ENCODE data around the gene JAML.
"Not testable (repeated sequence)": the region's sequence is repeated elsewhere in the genome, so short reads cannot be mapped to it uniquely, and the experiment has no call there.

Gene JAML

GRCh38 chr11:118199135-118199534 is 25.7 kb downstream of the JAML start:
- in situ Hi-C loops (cut with MboI; ENCODE audit: low sequenced_read_pairs) = loop anchor here (5.0 to 10.0 kb wide), 3 partner anchors 93 to 296 kb away; partner anchors contain the start of genes CD3D and CD3G

DNA sequence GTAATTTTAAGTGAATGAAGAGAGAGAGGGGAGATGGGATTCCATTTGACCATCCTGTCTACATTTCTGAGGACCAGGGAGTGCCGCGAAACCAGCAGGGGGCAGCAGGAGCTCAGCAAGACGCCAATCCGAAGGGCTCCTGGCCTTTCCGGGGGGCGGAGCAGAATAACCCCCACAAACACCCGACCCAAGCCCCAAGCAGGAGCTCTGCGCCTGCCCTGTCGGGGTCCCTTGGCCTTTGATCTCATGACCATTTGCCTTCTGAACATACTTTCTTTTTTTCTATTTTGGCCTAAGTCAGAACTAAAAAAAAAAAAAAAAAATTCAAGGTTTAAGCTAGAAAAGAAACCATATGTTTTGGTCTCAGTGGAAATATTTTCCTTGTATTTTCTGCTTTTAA is 26.4 kb downstream of the JAML start:
- in situ Hi-C loops (cut with MboI; ENCODE audit: low sequenced_read_pairs) = loop anchor here (5.0 to 10.0 kb wide), 3 partner anchors 94 to 296 kb away; partner anchors contain the start of genes CD3D and CD3G

- in situ Hi-C loops (cut with MboI; ENCODE audit: low sequenced_read_pairs) = loop anchor here (5.0 to 10.0 kb wide), 3 partner anchors 97 to 300 kb away; partner anchors contain the start of genes CD3D and CD3G
Observed at GRCh38 chr11:118194835-118195627, 29.8 kb downstream of the JAML start.

- in situ Hi-C loops (cut with MboI; ENCODE audit: low sequenced_read_pairs) = loop anchor here (10.0 kb wide), 1 partner anchor 301 kb away; no protein-coding TSS in a partner anchor
Observed at GRCh38 chr11:118193910-118194566, 30.8 kb downstream of the JAML start.

GRCh38 chr11:118192817-118193216 is 32.0 kb downstream of the JAML start:
- in situ Hi-C loops (cut with MboI; ENCODE audit: low sequenced_read_pairs) = loop anchor here (10.0 kb wide), 1 partner anchor 302 kb away; no protein-coding TSS in a partner anchor

GRCh38 chr11:118190942-118191506 is 33.8 kb downstream of the JAML start:
- in situ Hi-C loops (cut with MboI; ENCODE audit: low sequenced_read_pairs) = loop anchor here (10.0 kb wide), 1 partner anchor 304 kb away; no protein-coding TSS in a partner anchor

DNA sequence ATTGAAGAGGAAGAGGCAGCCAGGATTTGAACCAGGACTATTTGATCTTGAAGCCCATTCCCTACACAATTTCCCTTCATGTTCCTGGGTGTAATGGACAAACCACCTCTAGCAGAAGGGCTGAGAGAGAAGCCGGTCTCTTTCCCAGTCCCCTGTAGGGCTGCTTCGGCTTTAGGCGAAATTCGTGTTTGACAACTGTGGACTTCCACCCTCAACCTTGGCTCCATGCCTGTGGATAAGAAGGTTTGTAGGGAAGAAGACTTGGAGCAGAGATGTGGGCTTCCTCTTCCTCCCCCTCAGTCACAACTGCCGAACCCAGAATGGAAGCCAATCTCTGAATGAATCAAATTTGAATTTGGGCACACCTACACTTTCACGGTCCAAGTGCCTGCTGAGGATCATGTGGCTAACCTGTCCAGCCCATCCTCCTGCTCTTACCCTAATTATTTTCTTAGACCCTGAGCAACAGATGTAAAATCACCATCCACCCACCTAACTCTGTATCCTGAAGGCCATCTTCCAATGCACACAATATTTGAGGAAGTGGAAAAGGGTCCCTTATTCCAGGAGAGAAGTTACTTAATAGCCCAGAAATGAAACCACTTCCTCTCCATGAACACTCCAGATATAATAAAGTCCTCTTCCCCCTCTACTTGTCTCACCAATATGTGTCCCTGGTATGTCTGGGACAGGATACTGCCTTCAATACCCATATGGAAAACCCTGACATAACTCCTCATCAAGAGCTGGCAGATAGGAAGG is 38.3 kb downstream of the JAML start:
- in situ Hi-C loops (cut with MboI; ENCODE audit: low sequenced_read_pairs) = no loop called here

- in situ Hi-C loops (cut with MboI; ENCODE audit: low sequenced_read_pairs) = no loop called here
Observed at GRCh38 chr11:118184784-118185579, 39.8 kb downstream of the JAML start.

GRCh38 chr11:118183691-118184090 is 41.1 kb downstream of the JAML start:
- in situ Hi-C loops (cut with MboI; ENCODE audit: low sequenced_read_pairs) = not testable (repeated sequence)

GRCh38 chr11:118180300-118180703 is 44.5 kb downstream of the JAML start:
- in situ Hi-C loops (cut with MboI; ENCODE audit: low sequenced_read_pairs) = no loop called here

DNA sequence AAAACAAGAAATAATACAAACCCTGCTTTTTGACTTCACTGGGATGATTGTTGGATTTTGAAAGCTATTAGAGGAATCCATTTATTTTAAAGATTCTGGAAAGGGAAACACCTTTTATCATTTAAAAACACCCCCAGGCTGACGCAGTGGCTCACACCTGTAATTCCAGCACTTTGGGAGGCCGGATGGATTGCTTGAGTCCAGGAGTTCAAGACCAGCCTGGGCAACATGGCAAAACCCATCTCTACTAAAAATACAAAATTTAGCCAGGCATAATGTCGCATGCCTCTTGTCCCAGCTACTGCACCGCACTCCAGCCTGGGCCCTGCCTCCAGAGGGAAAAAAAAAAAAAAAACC is 48.1 kb downstream of the JAML start:
- in situ Hi-C loops (cut with MboI; ENCODE audit: low sequenced_read_pairs) = loop anchor here (10.0 kb wide), 1 partner anchor 352 kb away; the partner anchor contains the start of gene FXYD2

GRCh38 chr11:118175993-118176777 is 48.6 kb downstream of the JAML start, which contains the start of gene SCN2B:
TSS of gene SCN2B (minus strand) at chr11:118176639. CDS start at chr11:118176431, 208 bp downstream.
- in situ Hi-C loops (cut with MboI; ENCODE audit: low sequenced_read_pairs) = loop anchor here (10.0 kb wide), 1 partner anchor 351 kb away; the partner anchor contains the start of gene FXYD2

- in situ Hi-C loops (cut with MboI; ENCODE audit: low sequenced_read_pairs) = loop anchor here (10.0 kb wide), 1 partner anchor 351 kb away; the partner anchor contains the start of gene FXYD2
Observed at GRCh38 chr11:118175031-118175992, 49.5 kb downstream of the JAML start.

DNA sequence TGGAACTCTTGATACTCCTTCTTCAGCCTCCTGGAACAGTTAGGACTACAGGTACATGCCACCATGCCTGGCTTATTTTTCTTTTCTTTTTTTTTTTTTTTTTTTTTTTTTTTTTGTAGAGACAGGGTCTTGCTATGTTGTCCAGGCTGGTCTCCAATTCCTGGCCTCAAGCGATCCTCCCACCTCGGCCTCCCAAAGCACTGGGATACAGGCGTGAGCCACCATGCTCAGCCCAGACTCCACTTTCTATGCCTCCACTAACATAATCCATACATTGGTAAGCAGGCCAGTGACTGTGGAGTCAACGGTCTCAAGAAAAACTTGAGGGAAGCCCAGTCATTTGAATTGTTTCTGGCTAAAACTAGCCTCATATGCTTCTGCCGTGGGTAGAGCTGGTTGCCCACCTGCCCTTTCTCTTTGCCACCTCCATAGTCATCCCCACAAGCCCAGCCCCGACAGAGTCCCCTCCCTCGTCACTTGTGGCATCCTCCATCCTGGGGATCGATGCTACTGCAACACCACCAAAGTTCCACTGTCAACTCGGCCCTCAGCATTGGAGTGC is 50.7 kb downstream of the JAML start:
- in situ Hi-C loops (cut with MboI; ENCODE audit: low sequenced_read_pairs) = loop anchor here (5.0 to 10.0 kb wide), 2 partner anchors 227 to 349 kb away; partner anchors contain the start of gene FXYD2

DNA sequence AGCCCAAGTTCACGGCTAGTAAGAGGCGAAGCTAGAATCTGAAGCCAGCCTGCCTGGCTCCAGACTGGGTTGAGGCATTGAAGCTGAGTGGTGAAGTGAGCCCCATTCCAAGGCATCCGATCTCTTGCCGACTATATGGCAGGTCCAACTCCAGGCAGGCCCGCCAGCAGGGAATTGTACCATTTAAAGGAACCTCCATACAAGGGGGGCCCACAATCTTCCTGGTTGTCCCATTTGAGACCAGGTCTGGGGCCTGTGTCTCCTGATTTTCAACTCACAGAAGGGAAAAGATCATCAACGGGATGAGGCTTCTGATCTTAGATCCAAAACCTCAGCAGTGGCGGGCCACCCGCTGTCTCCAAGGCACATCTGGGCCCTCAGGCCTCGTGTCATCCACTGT is 52.5 kb downstream of the JAML start:
- in situ Hi-C loops (cut with MboI; ENCODE audit: low sequenced_read_pairs) = loop anchor here (5.0 to 10.0 kb wide), 2 partner anchors 225 to 348 kb away; partner anchors contain the start of gene FXYD2

- in situ Hi-C loops (cut with MboI; ENCODE audit: low sequenced_read_pairs) = loop anchor here (5.0 to 10.0 kb wide), 2 partner anchors 224 to 347 kb away; partner anchors contain the start of gene FXYD2
Observed at GRCh38 chr11:118171269-118172062, 53.3 kb downstream of the JAML start.

All from HL-60/S4 (cell line).